NCI-H2171 treated with DMSO at 0.1 percent for 48 hours (cell line): ENCODE results near the gene COA3.

Experiments
- DNase-seq: peaks from one replicate; lab custom pipeline; 2025; lab: John Stamatoyannopoulos, UW

Gene COA3

DNA sequence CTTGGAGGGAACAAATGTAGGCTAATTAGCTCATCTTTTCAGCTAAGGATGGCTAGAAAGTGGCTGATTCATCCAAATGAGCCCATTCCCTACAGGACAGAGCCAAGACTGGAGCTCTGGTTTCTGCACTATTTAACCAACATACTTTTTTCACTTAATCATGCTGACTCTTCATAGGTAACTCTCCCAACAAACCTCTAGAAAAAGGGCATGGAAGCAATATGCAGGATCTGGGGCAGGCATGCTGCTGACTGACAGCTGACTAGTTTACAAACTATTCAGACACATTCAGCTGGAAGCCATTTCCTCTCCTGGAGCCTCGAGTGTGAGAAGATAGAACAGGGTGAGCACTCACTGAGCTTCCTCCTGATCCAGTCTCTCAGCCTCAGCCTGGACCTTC lies 19.4 kb upstream of the COA3 start:
- DNase-seq, result no peak

DNA sequence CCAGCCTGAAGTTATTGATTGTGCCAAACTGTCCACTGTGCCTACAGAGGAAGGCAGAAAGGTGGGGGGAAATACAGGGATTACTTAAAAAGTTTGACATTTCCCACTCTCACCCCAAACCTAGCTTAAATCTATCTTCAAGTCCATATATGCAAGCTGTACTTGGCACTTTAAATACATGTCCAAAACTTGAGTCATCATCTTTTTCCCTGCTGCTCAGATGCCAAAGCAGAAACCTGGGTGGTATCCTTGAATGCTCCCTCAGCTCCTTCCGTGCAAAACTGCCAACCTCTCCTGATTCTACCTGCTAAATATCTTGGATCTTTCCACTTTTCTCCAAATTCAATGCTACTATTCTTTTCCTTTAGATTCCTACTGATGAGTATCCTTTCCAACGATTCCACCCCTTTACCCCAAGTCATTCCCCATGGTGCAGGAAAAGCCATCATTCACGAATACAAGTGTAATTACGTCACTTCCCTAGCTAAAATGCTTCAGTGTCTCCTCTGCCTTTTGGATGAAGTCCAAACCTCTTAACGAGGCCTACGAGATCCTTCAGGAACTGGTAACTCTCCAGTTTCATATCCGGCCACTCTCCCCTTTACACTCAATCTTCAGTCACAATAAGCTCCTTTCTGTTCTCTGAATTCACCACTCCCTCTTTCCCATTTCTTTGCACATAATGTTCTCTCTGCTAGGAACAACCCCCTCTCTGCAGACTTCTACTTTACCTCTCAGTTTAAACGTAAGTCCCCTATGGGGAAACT lies 16.3 kb upstream of the COA3 start:
- no peak for DNase-seq

DNA sequence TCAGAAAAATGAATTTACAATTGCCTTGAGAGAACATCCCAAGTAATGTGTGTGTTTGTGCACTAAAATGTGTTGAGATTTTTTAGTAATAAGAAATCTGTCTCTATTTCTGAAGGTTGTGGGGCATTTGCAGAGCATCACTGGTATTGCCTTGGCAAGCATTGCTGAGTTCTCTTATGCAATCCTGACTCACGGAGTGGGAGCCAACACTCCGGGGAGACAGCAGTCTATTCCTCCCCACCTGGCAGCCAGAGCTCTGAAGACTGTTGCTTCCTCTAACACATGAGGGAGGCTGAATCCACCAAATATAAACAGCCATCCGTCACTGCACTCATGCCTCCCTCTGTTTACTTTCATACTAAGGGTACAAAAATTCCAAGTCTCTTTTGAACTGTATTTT lies 10.7 kb upstream of the COA3 start:
- DNase-seq, result no peak

DNA sequence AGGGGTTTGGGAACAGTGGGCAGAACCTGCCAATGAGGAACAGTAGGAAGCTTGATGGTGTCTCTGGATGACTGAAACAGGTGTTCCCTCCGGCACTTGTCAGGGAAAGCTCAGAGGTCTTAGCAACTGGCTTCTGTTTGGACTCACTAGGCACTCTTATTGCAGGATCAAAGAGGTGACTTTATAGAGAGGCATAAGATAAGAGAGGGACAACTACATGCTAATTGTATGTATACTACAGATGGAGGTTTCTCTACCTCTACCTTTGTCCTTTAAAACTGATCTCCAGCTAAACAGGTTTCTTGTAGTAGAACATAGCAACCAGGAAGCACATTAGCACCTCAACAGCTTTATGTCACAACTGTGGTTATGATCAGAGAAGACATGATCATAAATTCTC lies 7.7 kb upstream of the COA3 start:
- no peak for DNase-seq

GRCh38 chr17:42804918-42805367 lies 6.4 kb upstream of the COA3 start:
- DNase-seq, result no peak

GRCh38 chr17:42803074-42803883 lies 4.8 kb upstream of the COA3 start:
- no peak for DNase-seq

GRCh38 chr17:42798011-42798382 lies 507 bp downstream of the COA3 start:
- no peak for DNase-seq

DNA sequence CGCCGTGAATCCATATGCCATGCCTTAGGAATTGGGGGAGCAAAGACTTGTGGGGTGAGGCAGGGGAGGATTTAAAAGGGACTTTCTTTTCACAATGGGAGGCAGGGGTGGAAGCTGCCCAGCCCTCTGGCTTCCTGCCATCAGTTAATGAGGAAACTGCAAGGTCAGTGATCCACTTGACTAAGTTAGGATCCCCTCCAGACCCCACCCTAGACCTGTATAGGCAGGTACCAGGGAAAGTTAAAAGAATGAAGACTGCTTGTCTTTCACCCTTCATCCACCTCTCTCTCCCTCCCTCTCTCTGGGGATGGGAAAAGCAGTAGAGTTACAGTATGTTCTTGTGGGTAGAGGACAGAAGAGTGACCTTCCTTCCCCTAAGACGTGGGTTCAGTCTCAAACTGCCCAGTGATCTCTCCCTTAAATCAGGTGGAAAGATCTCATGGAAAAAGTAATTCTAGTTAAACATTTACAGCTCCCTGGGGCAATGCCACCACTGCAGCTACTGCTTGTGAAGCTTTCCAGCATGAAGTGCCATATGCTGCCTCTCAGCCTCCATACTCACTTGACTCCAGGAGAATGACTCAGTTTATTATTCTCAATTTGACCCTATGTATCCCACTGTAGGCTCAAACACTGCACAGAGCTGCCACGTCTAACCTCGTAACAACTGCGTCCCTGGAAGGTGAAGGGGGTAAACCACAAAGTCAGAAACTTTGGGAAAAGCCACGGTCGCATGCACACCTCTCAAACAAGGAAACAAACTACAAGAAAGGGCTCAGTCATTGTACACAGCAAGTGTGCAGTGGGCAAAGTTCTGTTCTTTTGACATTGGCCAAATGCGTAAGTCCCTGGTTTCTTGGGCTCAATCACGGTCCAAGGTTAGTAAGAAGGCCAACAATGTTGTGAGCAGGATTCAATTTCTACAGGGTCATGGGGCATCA lies 1.2 kb downstream of the COA3 start:
- peak; percentile 26 for DNase-seq

GRCh38 chr17:42796066-42796758 lies 2.3 kb downstream of the COA3 start:
- DNase-seq, result no peak

- DNase-seq, result no peak
Measured at GRCh38 chr17:42795465-42795864, 3.0 kb downstream of the COA3 start.

DNA sequence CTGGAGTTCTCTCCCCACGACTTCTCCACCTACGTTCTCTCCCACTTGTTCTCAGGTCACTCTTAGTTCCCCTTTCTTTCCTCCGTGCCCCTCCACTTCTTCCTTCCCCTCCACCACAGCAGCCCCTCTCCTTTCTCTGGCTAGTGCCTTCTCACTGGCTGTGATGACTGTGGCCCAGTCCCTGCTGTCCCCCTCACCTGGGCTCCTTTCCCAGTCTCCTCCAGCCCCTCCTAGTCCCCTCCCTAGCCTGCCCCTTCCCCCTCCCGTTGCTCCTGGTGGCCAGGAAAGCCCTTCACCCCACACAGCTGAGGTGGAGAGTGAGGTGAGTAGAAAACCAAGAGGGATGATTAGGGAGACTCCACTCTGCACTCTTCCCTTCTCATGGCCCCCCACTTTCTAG lies 3.4 kb downstream of the COA3 start:
- no peak for DNase-seq

DNA sequence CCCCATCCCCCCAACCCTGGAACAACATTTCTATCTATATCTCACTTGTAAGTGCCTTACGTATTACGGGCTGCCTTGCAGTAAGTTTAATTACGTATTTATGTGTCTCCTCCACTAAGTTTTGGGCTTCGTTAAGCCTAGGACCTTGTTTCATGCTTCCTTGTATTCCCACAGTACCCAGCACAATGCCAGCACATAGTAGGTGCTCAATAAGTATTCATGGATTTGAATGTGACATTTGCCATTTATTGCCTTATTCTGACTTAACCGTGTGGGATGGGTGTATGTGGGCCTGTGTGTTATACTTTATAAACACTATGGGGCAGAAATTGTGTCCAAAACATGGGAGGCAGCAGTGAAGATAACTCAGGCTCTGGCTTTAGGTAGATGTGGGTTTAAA lies 6.0 kb downstream of the COA3 start:
- DNase-seq, result no peak

GRCh38 chr17:42791948-42792347 lies 6.6 kb downstream of the COA3 start:
- no peak for DNase-seq

DNA sequence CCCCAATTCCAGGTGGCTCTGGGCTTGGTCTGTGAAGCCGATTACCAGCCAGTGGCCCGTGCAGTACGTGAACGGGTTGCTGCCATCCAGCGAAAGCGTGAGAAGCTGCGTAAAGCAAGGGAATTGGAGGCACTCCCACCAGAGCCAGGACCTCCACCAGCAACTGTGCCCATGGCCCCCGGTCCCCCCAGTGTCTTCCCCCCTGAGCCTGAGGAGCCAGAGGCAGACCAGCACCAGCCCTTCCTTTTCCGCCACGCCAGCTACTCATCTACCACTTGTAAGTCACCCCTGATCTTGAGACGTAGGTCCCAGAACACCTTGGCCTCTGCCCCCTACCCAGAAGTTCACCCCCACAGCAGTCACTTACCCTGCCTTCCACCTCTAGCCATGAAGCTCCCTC lies 11.2 kb downstream of the COA3 start:
- no peak for DNase-seq

GRCh38 chr17:42784811-42785592 lies 13.5 kb downstream of the COA3 start:
- DNase-seq, result no peak

DNA sequence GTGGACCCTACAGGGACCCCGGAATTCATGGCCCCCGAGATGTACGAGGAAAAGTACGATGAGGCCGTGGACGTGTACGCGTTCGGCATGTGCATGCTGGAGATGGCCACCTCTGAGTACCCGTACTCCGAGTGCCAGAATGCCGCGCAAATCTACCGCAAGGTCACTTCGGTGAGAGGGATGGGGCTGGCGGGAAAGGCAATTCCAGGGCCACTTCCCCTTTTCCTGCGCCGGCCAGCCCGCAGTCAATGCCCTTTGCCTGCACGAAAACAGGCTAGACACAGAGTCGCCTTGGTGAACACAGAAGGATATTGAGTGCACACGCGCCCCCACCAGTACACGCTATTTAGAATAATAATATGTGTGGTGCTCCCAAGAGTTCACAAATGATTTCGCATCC lies 14.1 kb downstream of the COA3 start:
- no peak for DNase-seq

DNA sequence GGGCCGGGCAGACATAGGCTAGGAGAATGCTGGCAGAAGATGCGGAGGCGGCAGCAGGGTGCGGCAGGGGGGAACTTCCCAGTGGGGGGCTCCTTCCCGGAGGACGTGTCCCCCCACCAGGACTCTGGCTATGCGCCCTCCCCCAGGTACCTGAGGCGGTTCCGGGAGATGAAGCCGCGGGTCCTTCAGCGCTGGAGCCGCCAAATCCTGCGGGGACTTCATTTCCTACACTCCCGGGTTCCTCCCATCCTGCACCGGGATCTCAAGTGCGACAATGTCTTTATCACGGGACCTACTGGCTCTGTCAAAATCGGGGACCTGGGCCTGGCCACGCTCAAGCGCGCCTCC lies 14.7 kb downstream of the COA3 start:
- no peak for DNase-seq

DNA sequence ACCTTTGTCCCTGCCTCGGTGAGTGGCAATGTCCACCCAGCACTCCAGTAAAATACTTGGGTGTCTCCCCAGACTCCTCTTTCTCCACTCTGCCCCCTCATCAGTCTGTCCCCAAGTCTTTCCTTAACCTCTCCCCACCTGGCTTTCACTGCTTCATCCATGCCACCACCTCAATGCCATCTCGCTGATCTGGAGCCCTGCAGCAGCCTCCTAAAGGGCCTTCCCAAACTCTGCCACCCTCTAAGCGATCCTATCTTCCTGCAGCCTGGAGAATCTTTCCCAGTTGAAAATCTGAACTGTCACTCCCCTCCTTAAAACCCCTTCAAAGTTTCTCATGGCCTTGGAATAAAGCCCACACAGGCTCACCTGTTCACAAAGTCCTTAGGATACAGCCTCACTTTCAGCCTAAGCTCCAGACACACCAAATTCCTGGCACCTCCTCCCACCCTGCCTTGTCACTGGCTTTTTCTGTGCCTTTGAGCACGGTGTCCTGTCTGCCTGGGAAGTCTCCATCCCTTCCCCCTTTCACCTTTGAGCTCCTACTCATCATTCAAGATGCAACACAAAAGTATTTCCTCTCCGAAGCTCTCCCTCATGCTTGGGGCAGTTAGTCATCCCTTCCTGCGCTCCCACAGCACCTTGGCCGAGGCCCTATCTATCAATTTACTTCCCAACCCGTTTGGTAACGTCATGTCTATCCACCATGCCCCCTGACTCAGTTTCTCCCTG lies 15.3 kb downstream of the COA3 start:
- no peak for DNase-seq

DNA sequence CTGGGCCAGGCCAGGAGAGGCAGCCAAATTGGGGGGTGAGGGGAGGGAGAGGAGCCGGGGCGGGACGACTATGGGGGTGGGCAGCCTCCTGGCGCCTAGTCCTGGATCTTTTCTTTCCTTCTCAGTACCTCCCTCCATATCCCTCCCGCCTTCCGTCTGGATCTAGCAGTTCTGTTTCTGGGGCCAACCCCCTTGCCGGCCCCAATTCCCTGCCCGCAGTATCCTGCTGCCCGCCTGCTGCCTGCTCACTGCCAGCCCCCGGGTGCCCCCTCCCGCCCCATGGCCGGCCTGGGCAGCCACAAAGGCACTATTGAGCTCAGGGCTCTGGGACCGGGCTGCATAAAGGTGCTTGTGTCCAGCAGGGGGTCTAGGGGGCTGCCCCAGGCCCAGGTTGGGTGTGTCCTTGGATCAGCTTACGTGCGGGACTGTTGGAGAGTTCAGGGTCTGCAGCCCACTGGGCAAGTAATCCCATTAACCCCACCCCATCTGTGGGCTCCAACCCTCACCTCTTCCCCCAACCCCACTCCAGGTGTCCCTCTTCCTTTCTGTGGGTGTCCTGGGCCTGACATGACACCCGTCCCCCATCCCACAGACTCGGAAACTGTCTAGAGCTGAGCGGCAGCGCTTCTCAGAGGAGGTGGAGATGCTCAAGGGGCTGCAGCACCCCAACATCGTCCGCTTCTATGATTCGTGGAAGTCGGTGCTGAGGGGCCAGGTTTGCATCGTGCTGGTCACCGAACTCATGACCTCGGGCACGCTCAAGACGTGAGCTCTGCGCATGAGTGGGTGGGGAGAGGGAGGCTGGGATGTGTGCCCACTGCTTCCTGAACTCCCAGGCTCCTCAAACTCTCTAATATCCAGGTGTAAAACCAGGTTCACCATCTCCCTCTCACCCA lies 16.1 kb downstream of the COA3 start:
- no peak for DNase-seq
